ENCODE results near the gene MARCHF10.

DNA sequence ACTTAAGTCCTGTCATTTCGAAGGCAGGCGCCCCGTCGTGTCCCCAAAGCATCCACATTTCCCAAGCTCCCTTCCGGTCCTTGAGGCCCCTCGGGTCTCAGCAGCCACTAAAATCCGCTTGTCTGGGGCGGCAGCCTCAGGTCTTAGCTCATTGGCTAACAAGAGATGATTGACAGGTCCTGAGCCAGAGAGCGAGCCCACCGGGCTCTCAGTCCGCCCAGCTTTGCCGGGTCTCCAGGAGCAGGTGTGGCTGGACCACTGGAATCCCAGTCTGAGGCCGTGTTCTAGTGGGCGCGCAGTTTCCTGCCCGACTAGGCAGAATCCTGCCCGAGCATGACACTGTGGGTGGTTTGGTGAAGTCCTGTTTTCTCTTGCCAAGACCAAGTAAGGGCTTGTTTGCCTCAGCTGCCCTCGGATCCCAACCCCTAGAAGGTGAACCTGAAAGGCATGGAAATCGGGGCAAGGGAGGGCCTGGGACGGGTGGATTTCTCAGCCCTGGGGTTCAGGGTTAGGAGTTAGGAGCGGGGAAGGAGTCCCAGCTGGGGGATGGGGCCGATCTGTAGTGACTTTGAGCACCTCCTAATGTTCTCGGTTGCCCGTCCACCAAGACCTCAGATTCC lies 137.8 kb downstream of the MARCHF10 start:
- TF ChIP-seq TAF1 (IDR thresholded peaks at IDR 0.05; ENCODE audit: low read depth, low read length) (no peak), POLR2A (IDR thresholded peaks at IDR 0.05; ENCODE audit: low read depth, low read length) (no peak), POLR2AphosphoS5 (IDR thresholded peaks at IDR 0.05; ENCODE audit: low read depth, low read length) (no peak), PAX5 (IDR thresholded peaks at IDR 0.05; ENCODE audit: insufficient read depth, low read length, severe bottlenecking) (no peak), SPI1 (IDR thresholded peaks at IDR 0.05; ENCODE audit: low read depth, low read length) (no peak), POU2F2 (IDR thresholded peaks at IDR 0.05; ENCODE audit: low read depth, low read length) (no peak)

Measured in GM12891 (cell line).